B cell (primary cell): ENCODE data around the gene PITPNM2. TPM values are rescaled to one million over a fixed set of nuclear protein-coding genes. Genes with fewer than 3 reads are reported as not detected.

Experiments
- ATAC-seq: fragments of 200-7000 bp; cut with Tn5 transposase; one replicate; pipeline ENCODE4 v1.10.0; 2021; ENCODE audit warnings: low read depth, mild to moderate bottlenecking, moderate number of reproducible peaks, moderate library complexity
- CTCF ChIA-PET: fragments of 350-600 bp; sonication (Branson Sonifier 250); formaldehyde crosslinking; loops from one replicate; lab custom pipeline; 2021; ENCODE audit warnings: antibody characterized with exemption, inconsistent platforms; lab: Charles Lee
- POLR2A ChIA-PET: fragments of 350-600 bp; sonication (Branson Sonifier 250); formaldehyde crosslinking; loops from one replicate; lab custom pipeline; 2021; ENCODE audit warnings: antibody characterized with exemption; lab: Charles Lee
- DNase-seq: peaks from one replicate; pipeline ENCODE4 v3.0.0; 2013
- H2AFZ ChIP-seq: 2 replicates; pipeline ENCODE4 v1.6.1; 2012; ENCODE audit warnings: mild to moderate bottlenecking, low read depth, low read length; ENCODE audit not compliant: insufficient read depth, poor library complexity, severe bottlenecking
- H3K27ac ChIP-seq, 2 donors: 1 replicate in 1 of 2; 2 replicates in 1 of 2; pipeline ENCODE4 v1.5.1; 2012 to 2013; ENCODE audit warnings: low read length in 2 of 2, mild to moderate bottlenecking in 2 of 2, moderate library complexity in 1 of 2
- H3K27me3 ChIP-seq, 4 experiments: fragments of 200-600 bp in 1 of 4; sonication (generic) in 1 of 4; replicated peaks in 1 of 4; 1 replicate in 2 of 4; 2 replicates in 2 of 4; pipeline versions ENCODE4 v1.6.1 to v1.7.0; 2013 to 2016; ENCODE audit warnings: low read length in 3 of 4, mild to moderate bottlenecking in 2 of 4, mixed read lengths in 1 of 4, moderate library complexity in 1 of 4; ENCODE audit not compliant: insufficient read depth in 4 of 4, control insufficient read depth in 3 of 4; ENCODE audit errors: control extremely low read depth in 1 of 4
- H3K36me3 ChIP-seq, 2 experiments: replicated peaks in 1 of 2; 1 replicate in 1 of 2; 2 replicates in 1 of 2; pipeline versions ENCODE4 v1.6.1 to v1.7.1; 2013; ENCODE audit warnings: low read length in 1 of 2; ENCODE audit not compliant: insufficient read depth in 2 of 2, control insufficient read depth in 1 of 2; ENCODE audit errors: control extremely low read depth in 1 of 2, extremely low read depth in 1 of 2
- H3K4me1 ChIP-seq, 2 donors: fragments of 200-600 bp in 1 of 2; sonication (generic) in 1 of 2; 1 replicate in 1 of 2; 2 replicates in 1 of 2; pipeline versions ENCODE4 v1.5.1 to v1.6.1; 2013 to 2017; ENCODE audit warnings: low read length in 2 of 2; ENCODE audit not compliant: control insufficient read depth in 2 of 2, insufficient read depth in 2 of 2
- H3K4me2 ChIP-seq: replicated peaks from 2 replicates; pipeline ENCODE3; 2012; ENCODE audit warnings: mild to moderate bottlenecking, low read depth, low read length; ENCODE audit not compliant: poor library complexity, severe bottlenecking
- H3K4me3 ChIP-seq, 5 experiments: fragments of 200-600 bp in 1 of 5; sonication (generic) in 1 of 5; 1 replicate in 3 of 5; 2 replicates in 2 of 5; pipeline versions ENCODE4 v1.5.1 to v1.7.0; 2011 to 2016; ENCODE audit warnings: low read length in 4 of 5, mild to moderate bottlenecking in 4 of 5, low read depth in 2 of 5, control low read depth in 1 of 5, moderate library complexity in 1 of 5; ENCODE audit not compliant: insufficient read depth in 1 of 5; ENCODE audit errors: control extremely low read depth in 1 of 5, extremely low read depth in 1 of 5
- H3K79me2 ChIP-seq: fragments of 200-600 bp; sonication (generic); one replicate; pipeline ENCODE4 v1.6.0; 2016; ENCODE audit warnings: low read length; ENCODE audit not compliant: control insufficient read depth, insufficient read depth
- H3K9ac ChIP-seq: fragments of 200-600 bp; sonication (generic); 2 replicates; pipeline ENCODE4 v1.6.1; 2017; ENCODE audit warnings: mild to moderate bottlenecking, low read length, moderate library complexity
- H3K9me3 ChIP-seq, 3 donors: one replicate each; pipeline versions ENCODE4 v1.6.1 to v1.7.1; 2013; ENCODE audit warnings: low read length in 2 of 3; ENCODE audit not compliant: control insufficient read depth in 2 of 3, insufficient read depth in 1 of 3; ENCODE audit errors: control extremely low read depth in 1 of 3
- H4K20me1 ChIP-seq: 2 replicates; pipeline ENCODE4 v1.6.0; 2012; ENCODE audit warnings: mild to moderate bottlenecking, low read length; ENCODE audit not compliant: insufficient read depth, control insufficient read depth, poor library complexity, severe bottlenecking
- H3K27ac Mint-ChIP-seq: one replicate; pipeline ENCODE4 v1.8.0; 2021; ENCODE audit warnings: mixed read lengths
- H3K27me3 Mint-ChIP-seq: one replicate; pipeline ENCODE4 v1.8.0; 2021; ENCODE audit warnings: mixed read lengths
- H3K4me1 Mint-ChIP-seq: one replicate; pipeline ENCODE4 v1.8.0; 2021; ENCODE audit warnings: mixed read lengths
- H3K4me3 Mint-ChIP-seq: one replicate; pipeline ENCODE4 v1.8.0; 2021; ENCODE audit warnings: mixed read lengths
- H3K9me3 Mint-ChIP-seq: one replicate; pipeline ENCODE4 v1.8.0; 2022; ENCODE audit warnings: mixed read lengths; ENCODE audit not compliant: insufficient read depth
- EZH2 ChIP-seq: IDR thresholded peaks from 2 replicates; pipeline ENCODE4 v1.6.1; 2012; ENCODE audit warnings: borderline replicate concordance, low read depth, mild to moderate bottlenecking, moderate library complexity, low read length; ENCODE audit not compliant: insufficient read depth, poor library complexity, severe bottlenecking
- WGBS: methylation state at CpG from one replicate; pipeline ENCODE4 v1.1.5; 2013; ENCODE audit warnings: missing lambda C conversion rate; ENCODE audit not compliant: insufficient coverage; 5-methylcytosine and 5-hydroxymethylcytosine counted together
- intact Hi-C: fragments of 100-400 bp; cut with micrococcal nuclease; formaldehyde crosslinking; loops from one replicate; pipeline ENCODE4 v1.10.0; 2022
- polyA plus RNA-seq: library from polyadenylated mRNA; depleted of rRNA; stranded (reverse); fragments of >200 nt; gene quantifications from 2 replicates; pipeline ENCODE4 v1.2.3, GENCODE V29; 2012
- total RNA-seq, 2 donors: library from RNA; stranded (reverse); fragments of 120-200 nt in 1 of 2; gene quantifications; 1 replicate in 1 of 2; 2 replicates in 1 of 2; pipeline versions ENCODE4 v1.2.3 to v1.2.4, GENCODE V29; 2013 to 2022
- TF ChIP-seq, protein P1 (sequence below): fragments of 200-600 bp; IDR thresholded peaks from one replicate; pipeline ENCODE4 v1.8.0; 2022; ENCODE audit warnings: antibody characterized with exemption, mild to moderate bottlenecking

The PITPNM2 gene
- total and polyA plus RNA-seq, 2 donors (not counting 1 experiment from before 2014, with no cell fraction given): 9.6 to 28.6 TPM

DNA sequence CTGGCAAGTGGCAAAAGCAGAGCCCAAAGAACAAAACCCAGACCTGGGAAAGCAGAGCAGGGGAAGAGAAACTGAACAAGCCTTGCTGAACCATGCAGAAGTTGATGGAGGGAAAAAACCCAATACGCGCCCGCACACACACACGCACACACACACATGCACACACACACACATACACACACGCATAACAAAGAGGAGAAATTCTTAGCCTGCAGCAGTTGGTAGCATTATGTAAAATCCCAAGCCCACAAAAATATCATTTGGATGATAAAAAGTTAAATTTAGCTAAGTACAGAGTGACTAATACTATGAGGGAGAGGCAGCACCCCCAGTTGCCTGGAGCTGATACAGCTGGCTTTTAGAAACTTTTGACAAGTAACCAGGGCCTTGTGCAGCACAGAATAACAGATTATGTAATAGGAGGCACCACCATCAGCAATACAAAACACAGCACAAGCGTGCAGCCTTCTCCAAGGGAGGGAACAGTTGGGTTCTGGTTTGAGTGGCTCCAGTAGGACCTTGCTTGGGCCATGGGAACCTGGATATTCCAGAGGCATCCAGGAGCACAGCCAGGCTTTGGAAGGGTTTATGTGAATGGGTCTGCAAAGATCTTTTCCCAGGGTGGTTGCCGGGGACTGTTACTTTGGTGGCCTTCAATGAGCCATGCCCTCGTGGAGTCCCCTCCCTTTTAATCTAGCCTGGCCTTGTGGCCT lies 35.3 kb downstream of the PITPNM2 start:
- Histone ChIP-seq H3K79me2 (peaks cover 50% of the 10 kb centered on the region), H4K20me1 (no peaks in the 10 kb centered on the region), H3K9me3 (peaks cover 0 to 4% (median 0%) of the 10 kb centered on the region in 3 donors), H3K27ac (peak overlapping the region; percentile 72 to 85), H3K9ac (peak overlapping the region; percentile 40), H3K4me2 (peak overlapping the region; percentile 77), H3K4me1 (peaks cover 54 to 62% of the 10 kb centered on the region in 2 donors), H3K27me3 (no peaks in the 10 kb centered on the region), H2AFZ (peak overlapping the region; percentile 77), H3K4me3 (peak overlapping the region in 2 of 5 experiments; percentile 12 to 31), H3K36me3 (no peaks in the 10 kb centered on the region)
- H3K4me3 Mint-ChIP-seq: peak overlapping the region; percentile 67
- peak overlapping the region; percentile 89 for H3K27ac Mint-ChIP-seq
- CTCF ChIA-PET: interaction anchor here (0.7 to 3.4 kb wide), 11 partner anchors 8 to 123 kb away, joined by 3 to 19 read pairs (median 3); partner anchors contain the start of genes MPHOSPH9, MTRFR and PITPNM2
- 83% methylated on average over 1 of the region's 8 CpGs for WGBS
- DNase-seq (peak; percentile 89), ATAC-seq (peak; percentile 66)
- H3K9me3 Mint-ChIP-seq: no peaks in the 10 kb centered on the region
- intact Hi-C loops: loop anchor here (2.0 kb wide), 2 partner anchors 27 to 35 kb away; partner anchors contain the start of gene PITPNM2
- H3K27me3 Mint-ChIP-seq: no peaks in the 10 kb centered on the region
- peaks cover 61% of the 10 kb centered on the region for H3K4me1 Mint-ChIP-seq
- POLR2A ChIA-PET: interaction anchor here (0.6 to 1.9 kb wide), 6 partner anchors 9 to 55 kb away, joined by 3 to 6 read pairs (median 4); partner anchors contain the start of gene PITPNM2
- no peak for TF ChIP-seq EZH2
- TF ChIP-seq, protein P1, sequence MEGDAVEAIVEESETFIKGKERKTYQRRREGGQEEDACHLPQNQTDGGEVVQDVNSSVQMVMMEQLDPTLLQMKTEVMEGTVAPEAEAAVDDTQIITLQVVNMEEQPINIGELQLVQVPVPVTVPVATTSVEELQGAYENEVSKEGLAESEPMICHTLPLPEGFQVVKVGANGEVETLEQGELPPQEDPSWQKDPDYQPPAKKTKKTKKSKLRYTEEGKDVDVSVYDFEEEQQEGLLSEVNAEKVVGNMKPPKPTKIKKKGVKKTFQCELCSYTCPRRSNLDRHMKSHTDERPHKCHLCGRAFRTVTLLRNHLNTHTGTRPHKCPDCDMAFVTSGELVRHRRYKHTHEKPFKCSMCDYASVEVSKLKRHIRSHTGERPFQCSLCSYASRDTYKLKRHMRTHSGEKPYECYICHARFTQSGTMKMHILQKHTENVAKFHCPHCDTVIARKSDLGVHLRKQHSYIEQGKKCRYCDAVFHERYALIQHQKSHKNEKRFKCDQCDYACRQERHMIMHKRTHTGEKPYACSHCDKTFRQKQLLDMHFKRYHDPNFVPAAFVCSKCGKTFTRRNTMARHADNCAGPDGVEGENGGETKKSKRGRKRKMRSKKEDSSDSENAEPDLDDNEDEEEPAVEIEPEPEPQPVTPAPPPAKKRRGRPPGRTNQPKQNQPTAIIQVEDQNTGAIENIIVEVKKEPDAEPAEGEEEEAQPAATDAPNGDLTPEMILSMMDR: no peak
